K562 (cell line): Measurements from ENCODE around the gene G6PD. TPM values are rescaled to one million over a fixed set of nuclear protein-coding genes. Genes with fewer than 3 reads are reported as not detected.
A peak's percentile ranks its signal among the peaks of the same experiment; 100 is the strongest.

ENCODE experiments used
- ATAC-seq: fragments of 200-7000 bp; cut with Tn5 transposase; 3 replicates; pipeline ENCODE4 v1.9.1; 2020; ENCODE audit warnings: moderate library complexity
- Bru-seq: library from RNA; stranded (reverse); fragments of 400-500 nt; gene quantifications from one replicate; lab custom pipeline; 2021; lab: Mats Ljungman, UMichigan
- BruChase-seq, 2 experiments: library from RNA; stranded (reverse); fragments of 400-500 nt; gene quantifications; one replicate each; lab custom pipeline; 2021; lab: Mats Ljungman, UMichigan
- BruUV-seq: library from RNA; stranded (reverse); fragments of 400-500 nt; replicated peaks from 2 replicates; lab custom pipeline; 2021; lab: Mats Ljungman, UMichigan
- CTCF ChIA-PET: fragments of 300-600 bp; formaldehyde crosslinking; extraction: SDS; loops from one replicate; lab custom pipeline; 2021; ENCODE audit warnings: low intra/inter-chr PET ratio; lab: Yijun Ruan, JAX
- POLR2A ChIA-PET: fragments of 300-600, 350-650 bp; sonication (Branson Sonifier 250); formaldehyde crosslinking; extraction: SDS; loops from one replicate; lab custom pipeline; 2021; ENCODE audit warnings: antibody characterized with exemption, inconsistent platforms; lab: Yijun Ruan, JAX
- DNase-seq, 4 experiments: peaks; one replicate each; pipeline versions ENCODE4 v3.0.0 to v3.0.0-alpha.2; 2011 to 2018; ENCODE audit warnings: low spot score in 3 of 4, mixed read lengths in 3 of 4; ENCODE audit errors: extremely low read depth in 1 of 4
- FAIRE-seq: peaks from 2 replicates; lab custom pipeline; 2011; peaks lifted over from hg19 to GRCh38; lab: Jason Lieb, UNC
- H2AFZ ChIP-seq: 2 replicates; pipeline ENCODE4 v1.6.0; 2011; ENCODE audit warnings: low read depth, low read length, control low read depth, inconsistent platforms
- H3K27ac ChIP-seq: fragments of 200-600 bp; 3 replicates; pipeline ENCODE4 v1.8.0; 2011; ENCODE audit warnings: low read depth, mild to moderate bottlenecking, control low read depth, inconsistent platforms, low read length, moderate library complexity, mixed read lengths; ENCODE audit errors: extremely low read depth
- H3K27me3 ChIP-seq, 2 experiments: fragments of 300-600 bp in 1 of 2; 2 replicates in 1 of 2; 3 replicates in 1 of 2; pipeline versions ENCODE4 v1.6.0 to v1.8.0; 2011; ENCODE audit warnings: inconsistent platforms in 2 of 2, low read length in 2 of 2, mild to moderate bottlenecking in 1 of 2, mixed read lengths in 1 of 2, moderate library complexity in 1 of 2; ENCODE audit not compliant: control insufficient read depth in 2 of 2, insufficient read depth in 2 of 2
- H3K36me3 ChIP-seq: fragments of 300-600 bp; 3 replicates; pipeline ENCODE4 v1.8.0; 2011; ENCODE audit warnings: mild to moderate bottlenecking, low read length, inconsistent platforms; ENCODE audit not compliant: control insufficient read depth, insufficient read depth
- H3K4me1 ChIP-seq, 2 experiments: fragments of 200-600 bp in 1 of 2; replicated peaks in 1 of 2; 2 replicates in 1 of 2; 3 replicates in 1 of 2; pipeline versions ENCODE4 v1.5.1 to v1.8.0; 2011; ENCODE audit warnings: inconsistent platforms in 2 of 2, low read length in 2 of 2, mild to moderate bottlenecking in 1 of 2, mixed read lengths in 1 of 2, moderate library complexity in 1 of 2; ENCODE audit not compliant: control insufficient read depth in 2 of 2, insufficient read depth in 2 of 2
- H3K4me2 ChIP-seq: 2 replicates; pipeline ENCODE4 v1.6.1; 2011; ENCODE audit warnings: low read length, control low read depth, inconsistent platforms, mixed read lengths; ENCODE audit not compliant: insufficient read depth
- H3K4me3 ChIP-seq: fragments of 200-600 bp; sonication (generic), shearing (Covaris generic); 2 replicates; pipeline ENCODE4 v1.5.1; 2016; ENCODE audit warnings: control low read depth, inconsistent platforms
- H3K79me2 ChIP-seq: fragments of 200-600 bp; 3 replicates; pipeline ENCODE4 v1.8.0; 2011; ENCODE audit warnings: low read length, inconsistent platforms; ENCODE audit not compliant: control insufficient read depth, insufficient read depth
- H3K9ac ChIP-seq, 2 experiments: 2 replicates each; pipeline versions ENCODE4 v1.6.0 to v1.6.1; 2011; ENCODE audit warnings: low read depth in 2 of 2, low read length in 2 of 2, control low read depth in 1 of 2, inconsistent platforms in 1 of 2, mild to moderate bottlenecking in 1 of 2, mixed read lengths in 1 of 2; ENCODE audit not compliant: insufficient read depth in 1 of 2
- H3K9me1 ChIP-seq: one replicate; pipeline ENCODE4 v1.6.0; 2011; ENCODE audit warnings: inconsistent platforms, mild to moderate bottlenecking, low read length, moderate library complexity; ENCODE audit not compliant: control insufficient read depth, insufficient read depth
- H3K9me3 ChIP-seq: replicated peaks from 2 replicates; pipeline ENCODE4 v1.5.1; 2011; ENCODE audit warnings: low read depth, low read length, inconsistent platforms; ENCODE audit not compliant: control insufficient read depth, insufficient read depth
- H4K20me1 ChIP-seq: replicated peaks from 2 replicates; pipeline ENCODE4 v1.6.1; 2011; ENCODE audit warnings: low read length, inconsistent platforms, mixed read lengths; ENCODE audit not compliant: control insufficient read depth, insufficient read depth
- DMBX1 ChIP-seq: fragments of 250-450 bp; sonication (Bioruptor Pico); IDR thresholded peaks from 2 replicates; pipeline ENCODE4 v1.8.0; 2022; ENCODE audit warnings: inconsistent platforms, mild to moderate bottlenecking, moderate library complexity, borderline replicate concordance
- RBFOX2 ChIP-seq: fragments of 200-400 bp; formaldehyde crosslinking; IDR thresholded peaks from 2 replicates; pipeline ENCODE4 v1.6.1; 2017; ENCODE audit warnings: low read depth, mild to moderate bottlenecking, low read length, moderate library complexity
- TEAD1 ChIP-seq, 2 experiments: fragments of 450-650 bp in 1 of 2; sonication (generic) in 1 of 2; formaldehyde crosslinking; IDR thresholded peaks; 2 replicates each; pipeline versions ENCODE4 v1.4.0 to v1.8.0; 2020 to 2022; ENCODE audit warnings: mild to moderate bottlenecking in 2 of 2, missing genetic modification reagents in 1 of 2
- WGBS: fragments of 100-300 bp; shearing (Covaris generic); methylation state at CpG from one replicate; pipeline ENCODE4 v1.1.6; 2016; ENCODE audit warnings: low coverage, mixed read lengths; ENCODE audit not compliant: insufficient coverage; ENCODE audit errors: missing lambda C conversion rate; 5-methylcytosine and 5-hydroxymethylcytosine counted together
- in situ Hi-C: fragments of 300-500 bp; cut with MboI; formaldehyde crosslinking; loops from 4 replicates; pipeline ENCODE4 v1.15.0; 2018; ENCODE audit warnings: inconsistent platforms, mixed read lengths
- intact Hi-C: fragments of 100-400 bp; cut with micrococcal nuclease; formaldehyde crosslinking; loops from 2 replicates; pipeline ENCODE4 v1.14.2; 2022
- long read RNA-seq, 3 experiments: library from polyadenylated mRNA in 2 of 3; library from RNA in 1 of 3; unstranded in 2 of 3; stranded (forward) in 1 of 3; transcript quantifications; one replicate each; pipeline ENCODE4 v2.0.0, GENCODE V29; 2019 to 2022
- polyA minus RNA-seq, 3 experiments: library from RNA; depleted of rRNA, polyadenylated mRNA; stranded (reverse); fragments of >200 nt; gene quantifications; 2 replicates each; pipeline ENCODE4 v1.2.3, GENCODE V29; 2011
- polyA plus RNA-seq, 8 experiments: library from polyadenylated mRNA; depleted of rRNA in 4 of 8; stranded (reverse) in 5 of 8; unstranded in 3 of 8; fragments of >200 nt; fragmentation: Nextera tagmentation in 2 of 8; fragmentation: Illumina TruSeq in 1 of 8; extraction: Ambion mirVana in 2 of 8; extraction: Trizol in 1 of 8; gene quantifications; 2 replicates each; pipeline versions ENCODE4 v1.2.1 to v1.2.3, GENCODE V29; 2011 to 2014; ENCODE audit warnings: inconsistent platforms in 1 of 8, missing spikeins in 1 of 8
- total RNA-seq, 7 experiments: library from RNA; depleted of rRNA in 6 of 7; stranded (reverse); fragments of >200 nt in 6 of 7; fragmentation: Illumina TruSeq in 2 of 7; extraction: Trizol in 2 of 7; gene quantifications; 2 replicates each; pipeline versions ENCODE4 v1.2.1 to v1.2.3, GENCODE V29; 2011 to 2021; ENCODE audit warnings: low replicate concordance in 1 of 7
- TF ChIP-seq, protein P1 (sequence below), 2 experiments: IDR thresholded peaks; 2 replicates each; pipeline ENCODE4 v1.6.1; 2012; ENCODE audit warnings: improper control_type of control experiment in 2 of 2, low read depth in 2 of 2, low read length in 2 of 2, borderline replicate concordance in 1 of 2
- TF ChIP-seq, protein P2 (sequence below): fragments of 450-650 bp; conservative IDR thresholded peaks from 2 replicates; pipeline ENCODE4 v1.6.1; 2016; ENCODE audit warnings: missing genetic modification characterization, low read depth, mild to moderate bottlenecking, missing compliant biosample characterization, moderate library complexity

G6PD gene
- 99.3 and 369 TPM in 2 replicates for total RNA-seq (2011; cell fraction: chromatin; rRNA removed; ENCODE audit: low replicate concordance)
- 201 and 212 TPM in 2 replicates for total RNA-seq (2011; cell fraction: nucleolus; rRNA removed)
- 122 and 126 TPM in 2 replicates for total RNA-seq (2011; cell fraction: nucleoplasm; rRNA removed)
- total RNA-seq (2014; rRNA removed) (80.2 and 104 TPM in 2 replicates), total RNA-seq (2014; rRNA removed; fragmentation: Illumina TruSeq; extraction: Trizol) (28.7 and 44.7 TPM in 2 replicates), total RNA-seq (2015; rRNA removed; fragmentation: Illumina TruSeq; extraction: Trizol) (66.4 and 73.6 TPM in 2 replicates), total RNA-seq (2021) (205 and 212 TPM in 2 replicates), polyA plus RNA-seq (2011; rRNA removed) (44.6 and 133 TPM in 2 replicates), polyA plus RNA-seq (2014; fragmentation: Illumina TruSeq; extraction: Trizol) (222 and 260 TPM in 2 replicates), polyA plus RNA-seq (2014; fragmentation: Nextera tagmentation; extraction: Ambion mirVana) (10 to 100 TPM in 1 of 2 experiments, 1 to 10 TPM in 1; 2.9 to 18.3 TPM), polyA plus RNA-seq (2014; rRNA removed) (86.3 and 104 TPM in 2 replicates), polyA minus RNA-seq (2011; rRNA and poly(A)+ RNA removed) (39.7 and 47.5 TPM in 2 replicates), Bru-seq, nascent RNA (percentile 75 among the genes with signal in this experiment), BruChase-seq, experiment 1, labeled RNA remaining after a 2-hour chase (percentile 62 among the genes with signal in this experiment), BruChase-seq, experiment 2, labeled RNA remaining after a 6-hour chase (percentile 61 among the genes with signal in this experiment)
- polyA plus RNA-seq (2011; cell fraction: cytosol; rRNA removed), result 69.2 and 84.8 TPM in 2 replicates
- polyA plus RNA-seq (2011; cell fraction: nucleus; rRNA removed), result 266 and 292 TPM in 2 replicates
- 217 and 238 TPM in 2 replicates for polyA plus RNA-seq (2012)
- 94.5 and 147 TPM in 2 replicates for polyA minus RNA-seq (2011; cell fraction: cytosol; rRNA and poly(A)+ RNA removed)
- 96.3 and 128 TPM in 2 replicates for polyA minus RNA-seq (2011; cell fraction: nucleus; rRNA and poly(A)+ RNA removed)
- long read RNA-seq, experiment 1, transcript G6PD-211 (13 exons, 2,632 nt), result major isoform, 12 of 99 reads
- long read RNA-seq, experiment 1, partial matches to known transcripts, result 29 of 99 reads
- long read RNA-seq, experiment 1, other reads (novel, unspliced or antisense), result 56 of 99 reads
- long read RNA-seq, experiment 2, transcript G6PD-211 (13 exons, 2,632 nt), result major isoform, 146 of 258 reads
- long read RNA-seq, experiment 2, partial matches to known transcripts, result 50 of 258 reads
- long read RNA-seq, experiment 2, other reads (novel, unspliced or antisense), result 58 of 258 reads
- long read RNA-seq, experiment 3, transcript G6PD-211 (13 exons, 2,632 nt), result major isoform, 69 of 106 reads
- long read RNA-seq, experiment 3, partial matches to known transcripts, result 15 of 106 reads
- long read RNA-seq, experiment 3, other reads (novel, unspliced or antisense), result 18 of 106 reads

DNA sequence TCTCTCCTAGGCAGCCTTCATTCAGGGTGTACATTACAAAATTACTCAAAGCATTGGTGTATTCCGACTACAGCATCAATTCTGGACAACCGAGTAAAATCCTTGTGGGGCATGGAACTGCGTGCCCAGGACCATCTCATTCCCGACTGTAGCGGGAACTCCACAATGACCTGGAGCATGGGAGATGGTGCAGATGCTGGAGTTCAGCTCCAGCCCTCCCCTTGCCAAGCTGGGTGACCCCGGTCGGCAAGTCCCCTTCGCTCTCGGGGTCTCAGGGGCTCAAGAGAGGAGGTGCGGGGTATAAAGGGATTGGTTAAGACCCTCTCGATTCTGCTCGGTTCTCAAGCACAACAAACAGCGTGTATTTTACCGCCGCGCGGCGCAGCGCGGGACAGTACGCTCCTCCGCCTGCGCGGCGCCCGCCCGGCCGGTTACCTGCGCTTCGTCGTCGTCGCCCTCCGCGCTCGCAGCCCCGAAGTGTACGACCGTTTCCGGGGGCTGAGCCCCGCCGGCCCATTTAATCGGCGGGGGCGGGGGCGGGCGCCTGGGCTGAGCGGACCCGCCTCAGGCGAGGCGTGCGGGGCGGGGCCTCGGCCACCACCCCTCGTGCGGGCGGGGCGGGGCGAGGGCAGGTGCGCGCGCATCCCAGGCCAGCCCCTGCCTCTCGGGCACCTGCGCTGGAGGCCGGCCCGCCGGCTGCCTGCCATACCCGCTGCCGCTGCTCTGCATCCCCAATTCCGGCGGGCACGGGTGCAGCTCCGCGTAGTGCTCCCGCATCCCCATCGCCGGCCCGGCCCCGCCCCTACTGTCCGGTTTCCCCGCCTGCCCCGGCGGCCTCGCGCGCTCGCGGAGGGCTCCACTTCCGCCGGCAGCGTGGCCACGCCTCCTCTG lies at the start of gene G6PD:
G6PD (minus strand) TSS at position 493 of the 891 bp plus-strand sequence. CDS start 691 bp downstream, outside the sequence.
- ATAC-seq (peak; percentile 67), FAIRE-seq (no peak), DNase-seq (peak; percentile 87 to 96 (median 91))
- H3K27me3 ChIP-seq, result no peaks in the 10 kb centered on the region
- peaks cover under 1% of the 10 kb centered on the region for H3K9me1 ChIP-seq
- H3K9me3 ChIP-seq, result no peaks in the 10 kb centered on the region
- H3K27ac ChIP-seq, result peak within 1 kb of the TSS; percentile 98
- ChIA-PET CTCF (no interaction called here), POLR2A (interaction anchor here (0.5 to 1.6 kb wide), 6 partner anchors 149 to 873 kb away, joined by 3 to 5 read pairs (median 3); partner anchors contain the start of gene SLC6A8)
- TSS peak; percentile 67 for BruUV-seq
- H3K4me2 ChIP-seq, result peak within 1 kb of the TSS; percentile 100
- 0 out of 2 replicates have a peak, but pooled peaks cover 12% of the 10 kb centered on the region for H4K20me1 ChIP-seq
- in situ Hi-C loops (loop anchor here (25.0 kb wide), 1 partner anchor 384 kb away; no protein-coding TSS in a partner anchor), intact Hi-C loops (no loop called here)
- H3K4me3 ChIP-seq, result peak within 1 kb of the TSS; percentile 98
- H3K79me2 ChIP-seq, result peaks cover 80% of the 10 kb centered on the region
- peaks cover 47% of the 10 kb centered on the region for H3K36me3 ChIP-seq
- 1% methylated on average over 39 of the region's 92 CpGs for WGBS
- H3K9ac ChIP-seq, result peak within 1 kb of the TSS; percentile 95 to 99
- peaks cover 38 to 47% of the 10 kb centered on the region in 2 experiments for H3K4me1 ChIP-seq
- H2AFZ ChIP-seq, result peak within 1 kb of the TSS; percentile 90
- TF ChIP-seq TEAD1 (CRISPR knock-in tag; IDR thresholded peaks at IDR 0.05), result no peak
- TF ChIP-seq RBFOX2, result peak; percentile 73
- TF ChIP-seq, protein P1, sequence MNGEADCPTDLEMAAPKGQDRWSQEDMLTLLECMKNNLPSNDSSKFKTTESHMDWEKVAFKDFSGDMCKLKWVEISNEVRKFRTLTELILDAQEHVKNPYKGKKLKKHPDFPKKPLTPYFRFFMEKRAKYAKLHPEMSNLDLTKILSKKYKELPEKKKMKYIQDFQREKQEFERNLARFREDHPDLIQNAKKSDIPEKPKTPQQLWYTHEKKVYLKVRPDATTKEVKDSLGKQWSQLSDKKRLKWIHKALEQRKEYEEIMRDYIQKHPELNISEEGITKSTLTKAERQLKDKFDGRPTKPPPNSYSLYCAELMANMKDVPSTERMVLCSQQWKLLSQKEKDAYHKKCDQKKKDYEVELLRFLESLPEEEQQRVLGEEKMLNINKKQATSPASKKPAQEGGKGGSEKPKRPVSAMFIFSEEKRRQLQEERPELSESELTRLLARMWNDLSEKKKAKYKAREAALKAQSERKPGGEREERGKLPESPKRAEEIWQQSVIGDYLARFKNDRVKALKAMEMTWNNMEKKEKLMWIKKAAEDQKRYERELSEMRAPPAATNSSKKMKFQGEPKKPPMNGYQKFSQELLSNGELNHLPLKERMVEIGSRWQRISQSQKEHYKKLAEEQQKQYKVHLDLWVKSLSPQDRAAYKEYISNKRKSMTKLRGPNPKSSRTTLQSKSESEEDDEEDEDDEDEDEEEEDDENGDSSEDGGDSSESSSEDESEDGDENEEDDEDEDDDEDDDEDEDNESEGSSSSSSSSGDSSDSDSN (IDR thresholded peaks at IDR 0.05; ENCODE audit: borderline replicate concordance in 1 of 2, low read depth in 2 of 2, low read length in 2 of 2), result 0 out of 4 replicates have a peak, but pooled peaks of 1 of the 2 experiments have one; percentile 18
- TF ChIP-seq DMBX1 (CRISPR knock-in tag), result no peak
- TF ChIP-seq, protein P2, sequence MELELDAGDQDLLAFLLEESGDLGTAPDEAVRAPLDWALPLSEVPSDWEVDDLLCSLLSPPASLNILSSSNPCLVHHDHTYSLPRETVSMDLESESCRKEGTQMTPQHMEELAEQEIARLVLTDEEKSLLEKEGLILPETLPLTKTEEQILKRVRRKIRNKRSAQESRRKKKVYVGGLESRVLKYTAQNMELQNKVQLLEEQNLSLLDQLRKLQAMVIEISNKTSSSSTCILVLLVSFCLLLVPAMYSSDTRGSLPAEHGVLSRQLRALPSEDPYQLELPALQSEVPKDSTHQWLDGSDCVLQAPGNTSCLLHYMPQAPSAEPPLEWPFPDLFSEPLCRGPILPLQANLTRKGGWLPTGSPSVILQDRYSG, result no peak
